Hematopoietic multipotent progenitor cell treated with erythropoietin and hydrocortisone succinate and interleukin-3 and kit ligand, for 15 days (in vitro differentiated cells): ENCODE results near the gene EPS8.

Experiments used
- DNase-seq: peaks from one replicate; pipeline ENCODE4 v3.0.0-alpha.2; 2015; ENCODE audit warnings: low spot score

Gene EPS8

DNA sequence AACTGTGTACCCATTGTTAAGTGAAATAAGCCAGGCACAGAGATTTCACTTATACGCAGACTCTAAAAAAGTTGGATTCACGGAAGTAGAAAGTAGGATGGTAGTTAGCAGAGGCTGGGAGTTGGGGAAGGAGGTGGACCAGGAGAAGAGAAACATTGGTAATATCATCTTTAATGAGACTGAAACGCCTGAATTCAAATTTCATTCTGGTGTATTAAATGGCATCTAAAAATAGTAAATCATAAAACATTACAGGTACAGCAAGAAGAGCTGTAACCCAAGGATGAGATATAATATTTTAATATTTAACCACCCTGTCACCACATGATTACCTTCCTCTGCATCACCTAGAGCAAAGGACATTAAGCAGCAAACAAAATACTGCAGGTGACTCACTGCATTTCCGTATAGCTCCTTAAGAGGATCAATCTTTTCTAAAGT, 99.4 kb downstream of the EPS8 start:
- DNase-seq: no peak

DNA sequence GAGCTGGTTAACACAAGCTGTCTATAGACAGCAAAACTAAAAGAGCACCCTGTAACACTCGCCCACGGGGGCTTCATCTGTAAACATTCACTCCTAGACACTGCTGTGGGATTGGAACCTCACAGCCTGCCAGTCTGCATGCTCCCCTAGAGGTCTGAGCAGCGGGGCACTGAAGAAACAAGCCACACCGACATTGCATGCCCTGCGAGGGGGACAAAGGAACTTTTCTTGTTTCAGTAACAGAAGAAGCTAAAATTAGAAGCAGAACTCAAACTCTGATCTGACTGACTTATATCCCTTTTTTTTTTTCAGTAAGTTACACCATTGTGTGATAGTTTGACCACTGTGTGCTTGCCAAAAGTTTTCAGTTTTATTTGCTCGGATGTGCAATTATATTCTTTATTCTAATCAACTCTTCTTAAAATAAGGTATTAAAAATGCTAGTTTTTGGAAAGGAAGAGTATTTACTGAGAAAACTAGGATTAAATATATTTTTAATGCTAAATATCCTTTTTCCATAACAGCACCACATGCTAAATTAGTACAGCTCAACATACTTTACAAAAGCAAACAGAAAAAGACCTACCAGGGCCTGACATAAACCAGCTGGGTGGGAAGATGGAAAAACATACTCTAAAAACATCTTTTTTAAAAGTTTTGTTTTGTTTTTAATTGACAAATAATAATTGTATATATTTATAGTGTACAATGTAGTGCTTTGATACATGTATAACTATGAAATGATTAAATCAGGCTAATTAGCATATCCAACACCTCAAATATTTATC, 100.2 kb downstream of the EPS8 start:
- no peak for DNase-seq

DNA sequence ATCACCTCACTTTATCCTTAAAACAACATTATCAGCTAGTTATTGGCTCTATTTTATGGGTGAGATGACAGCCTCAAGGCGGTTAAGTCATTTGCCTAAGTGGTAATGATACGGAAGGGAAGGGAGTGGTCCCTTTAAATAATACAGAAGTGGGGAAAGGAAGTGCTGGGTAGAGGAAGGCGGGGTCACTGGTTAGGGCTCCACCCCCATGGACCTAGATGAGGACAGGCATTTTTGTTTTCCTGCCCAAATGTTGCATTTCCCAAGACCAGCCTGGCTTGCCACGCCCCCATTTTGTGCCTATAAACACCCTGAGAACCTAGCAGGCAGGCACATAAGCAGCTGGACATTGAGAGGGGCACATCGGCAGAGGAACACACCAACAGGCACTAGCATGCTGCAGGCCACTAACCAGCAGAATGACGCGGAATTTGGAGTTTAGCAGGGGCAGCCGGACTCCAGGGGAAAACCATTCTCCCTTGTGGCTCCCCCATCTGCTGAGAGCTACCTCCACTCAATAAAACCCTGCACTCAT, 100.9 kb downstream of the EPS8 start:
- no peak for DNase-seq

DNA sequence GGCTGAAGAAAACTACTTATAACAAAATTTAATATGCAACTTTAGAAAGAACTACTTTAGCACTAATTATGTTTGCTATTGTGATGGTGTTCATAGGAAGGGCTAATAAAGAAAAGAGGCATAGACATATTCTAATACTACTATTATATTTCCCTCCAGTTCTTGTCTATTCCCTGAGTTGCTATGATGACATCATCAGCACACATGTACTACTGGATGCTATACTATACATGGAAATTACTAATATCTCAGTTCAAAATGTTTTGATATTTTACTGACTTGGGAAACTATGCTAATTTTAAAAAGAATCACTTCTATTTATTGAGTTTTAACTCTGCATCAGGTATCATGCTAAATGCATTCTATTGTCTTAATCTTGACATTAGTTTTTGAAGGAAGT, 101.6 kb downstream of the EPS8 start:
- no peak for DNase-seq

DNA sequence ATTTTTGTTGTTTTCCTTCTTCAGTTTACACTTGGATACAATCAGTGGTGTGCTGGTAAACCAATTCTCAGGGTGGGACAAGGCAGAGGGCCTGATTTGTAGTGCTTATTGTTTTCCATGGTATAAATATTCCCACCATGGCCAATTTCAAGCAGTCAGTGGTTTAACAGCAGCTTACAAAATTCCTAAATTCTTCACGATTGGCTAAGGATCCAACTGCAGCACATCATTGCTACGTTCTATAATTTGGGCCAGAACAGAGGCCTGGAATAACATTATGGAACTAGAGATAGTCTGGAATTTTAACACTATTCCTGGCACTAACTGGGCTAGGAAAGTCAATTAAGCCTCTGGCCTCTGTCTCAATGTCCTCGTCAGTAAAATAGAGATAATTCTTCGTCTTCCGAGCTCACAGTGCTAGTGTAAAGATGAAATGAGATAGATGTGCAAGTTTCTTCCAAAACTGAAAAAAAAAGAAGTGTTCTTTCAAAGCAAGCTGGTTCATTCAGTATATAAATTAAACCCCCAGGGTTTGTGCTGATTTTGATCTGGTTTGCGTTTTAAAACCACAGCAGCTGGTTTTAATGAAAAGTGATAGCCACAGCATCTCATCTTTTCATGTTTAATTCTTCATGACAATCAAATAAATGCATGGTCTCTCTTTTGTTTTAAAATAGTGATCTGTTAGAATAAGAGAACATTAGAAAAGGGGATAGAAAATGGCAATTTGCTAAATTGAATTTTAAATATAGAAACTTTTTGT, 104.1 kb downstream of the EPS8 start:
- DNase-seq: no peak

DNA sequence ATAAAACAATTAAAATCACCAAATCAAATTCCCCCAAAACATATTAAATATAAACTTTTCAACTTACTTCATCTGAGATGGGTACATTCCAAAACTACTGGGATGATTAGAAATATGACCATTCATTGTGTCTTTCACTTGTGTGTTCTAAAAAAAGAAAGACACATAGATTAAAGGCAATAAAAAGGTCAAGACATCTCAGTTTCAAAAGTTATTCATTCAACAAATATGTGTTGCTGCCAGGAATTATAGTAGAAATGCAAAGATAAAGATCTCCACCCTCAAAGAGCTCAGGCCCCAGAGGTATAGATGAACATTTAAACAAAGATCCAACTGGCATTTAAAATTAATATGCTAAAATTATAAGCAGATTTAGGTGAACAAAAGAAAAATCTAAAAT, 106.4 kb downstream of the EPS8 start:
- no peak for DNase-seq

DNA sequence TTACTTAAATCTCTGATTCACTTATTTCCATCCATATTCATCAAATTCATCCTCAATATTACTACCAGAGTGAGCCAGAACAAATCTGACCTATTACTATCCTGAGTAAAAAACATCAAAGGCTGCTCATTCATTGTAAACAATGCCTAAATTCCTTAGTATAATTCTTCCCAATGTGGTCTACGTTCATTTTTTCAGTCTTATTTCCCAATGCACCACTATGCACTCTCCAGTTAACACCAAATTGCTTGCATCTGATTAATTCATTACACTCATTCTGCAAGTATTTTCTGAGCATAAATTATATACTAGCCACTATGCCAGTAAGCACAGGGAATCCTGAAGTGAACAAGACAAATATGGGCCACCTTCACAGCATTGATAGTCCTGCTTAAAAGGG, 110.0 kb downstream of the EPS8 start:
- no peak for DNase-seq

DNA sequence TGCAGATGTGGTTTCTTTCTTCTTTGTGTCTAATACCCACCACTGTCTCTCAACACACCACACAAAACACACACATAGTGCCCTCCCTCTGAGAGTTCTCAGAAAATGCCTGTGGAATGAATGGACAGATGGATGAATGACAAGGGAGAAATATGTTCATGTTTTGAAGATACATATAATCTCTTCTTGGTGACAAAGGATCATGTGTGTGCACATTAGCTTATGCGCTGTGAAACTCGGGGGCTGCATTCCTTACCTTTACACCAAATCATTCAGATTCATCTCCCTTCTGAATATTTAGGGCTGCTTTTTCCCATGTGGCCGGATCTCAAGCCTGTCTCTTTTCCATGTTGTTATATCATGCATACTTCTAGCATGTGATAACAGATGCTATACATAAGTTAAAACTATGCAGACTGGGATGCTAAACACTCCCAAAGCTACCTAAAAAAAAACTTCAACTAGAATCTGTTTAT, 111.4 kb downstream of the EPS8 start:
- DNase-seq: no peak

DNA sequence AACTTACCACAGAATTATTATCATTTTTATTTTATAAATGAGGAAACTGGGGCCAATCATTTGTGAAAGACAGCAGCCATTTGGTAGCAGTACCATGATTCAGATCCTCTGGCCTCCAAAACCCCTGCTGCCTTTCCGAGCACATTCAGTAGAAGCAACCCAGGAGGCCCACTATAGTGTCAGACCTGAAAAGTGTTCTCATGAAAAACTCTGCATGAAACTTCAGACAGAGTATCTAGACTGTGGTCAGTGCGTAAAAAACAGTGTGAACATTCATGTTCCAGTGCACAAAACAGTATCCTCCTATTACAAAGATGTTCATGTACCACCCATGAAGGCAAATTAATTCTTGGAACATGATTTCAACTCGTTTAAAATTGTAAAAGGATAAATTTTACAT, 112.0 kb downstream of the EPS8 start:
- no peak for DNase-seq

DNA sequence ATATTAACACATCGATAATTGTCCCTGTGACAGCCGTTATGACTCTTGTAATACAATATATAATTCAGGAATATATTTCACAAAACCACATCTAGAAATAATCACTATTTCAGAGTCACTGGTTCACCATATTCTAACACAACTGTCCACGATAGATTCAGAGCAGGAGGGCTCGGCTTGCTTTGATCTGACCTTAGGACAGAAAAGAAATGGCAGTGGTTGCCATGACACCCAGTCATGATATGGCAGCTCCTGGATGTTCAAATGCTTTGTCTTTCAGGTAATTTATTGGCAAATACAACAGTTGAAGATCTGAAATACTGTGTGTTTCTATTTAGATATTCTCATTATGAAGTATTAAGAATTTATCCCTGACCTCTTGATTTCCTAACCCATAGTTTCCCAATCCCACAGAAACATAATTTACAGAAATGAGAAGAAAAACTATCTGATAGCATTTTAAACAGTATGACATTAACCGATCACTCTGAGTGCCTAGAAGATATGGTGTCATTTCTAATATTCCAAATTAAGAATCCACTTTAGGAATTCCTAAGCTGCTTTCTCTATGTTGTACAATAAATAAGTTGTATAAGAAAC, 116.4 kb downstream of the EPS8 start:
- no peak for DNase-seq

DNA sequence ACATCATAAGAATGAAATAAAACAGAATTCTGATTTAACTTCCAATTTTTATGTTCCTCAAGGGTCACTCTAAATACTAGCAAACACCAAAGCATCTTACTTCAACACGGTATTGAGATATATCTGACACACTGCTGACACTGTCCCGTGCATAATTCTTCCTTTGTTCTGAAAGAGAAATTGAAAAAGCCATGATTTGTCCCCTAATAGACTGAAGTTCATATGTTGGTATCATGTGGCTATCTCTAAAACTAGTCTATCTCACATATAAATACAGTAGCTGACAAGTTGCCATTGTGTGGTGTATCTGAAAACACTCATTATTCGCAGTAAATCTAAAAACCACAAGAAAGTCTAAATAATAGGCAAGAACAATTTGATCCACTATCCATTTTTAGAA, 118.4 kb downstream of the EPS8 start:
- DNase-seq: no peak

DNA sequence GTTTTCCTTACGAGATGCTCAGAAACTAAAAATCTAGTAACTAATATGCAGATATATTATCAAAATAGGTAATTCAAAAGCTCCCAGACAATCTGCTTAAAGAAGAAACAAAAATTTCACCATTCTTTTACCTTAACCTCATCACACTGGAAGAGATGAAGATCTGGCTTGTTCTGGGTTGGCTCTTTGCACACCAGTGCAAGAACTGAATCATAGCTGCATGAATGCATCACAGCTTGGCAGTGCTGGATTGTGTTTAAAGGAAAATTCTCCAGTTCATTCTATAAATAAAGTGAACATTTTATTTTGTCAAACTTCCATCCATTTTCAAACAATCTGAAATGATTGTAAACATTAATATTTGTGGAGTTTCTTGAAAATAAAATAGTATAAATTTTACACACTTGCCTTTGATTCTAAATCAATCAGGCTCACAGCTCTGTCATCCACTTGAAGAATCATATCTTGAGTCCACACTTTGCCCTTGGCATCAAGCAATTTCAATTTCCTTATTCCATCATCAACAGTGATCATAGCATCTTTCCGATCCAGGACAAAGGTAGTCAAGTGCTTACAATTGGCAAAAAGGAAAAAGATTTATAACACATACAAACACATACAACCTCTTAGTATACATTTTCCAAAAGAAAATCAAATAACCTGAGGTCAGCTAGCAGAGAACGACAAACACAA, 119.8 kb downstream of the EPS8 start:
- no peak for DNase-seq

DNA sequence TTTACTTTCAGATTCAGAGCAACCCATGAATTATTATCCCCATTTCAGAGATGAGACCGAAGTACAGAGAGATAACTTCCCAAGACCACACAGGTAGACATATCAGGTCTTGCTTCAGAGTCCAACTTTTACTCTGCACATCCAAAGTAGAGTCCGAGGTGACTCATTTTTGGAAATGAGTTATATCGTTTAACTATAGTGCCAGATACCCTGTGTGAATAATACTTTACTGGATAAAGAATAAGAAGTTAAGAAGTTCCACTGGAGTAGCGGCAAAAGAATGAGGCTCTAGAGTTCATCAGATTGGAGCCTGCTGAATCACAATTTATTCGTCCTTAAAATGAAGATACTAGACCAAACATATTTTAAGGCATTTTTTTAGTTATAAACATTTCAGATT, 124.7 kb downstream of the EPS8 start:
- no peak for DNase-seq

DNA sequence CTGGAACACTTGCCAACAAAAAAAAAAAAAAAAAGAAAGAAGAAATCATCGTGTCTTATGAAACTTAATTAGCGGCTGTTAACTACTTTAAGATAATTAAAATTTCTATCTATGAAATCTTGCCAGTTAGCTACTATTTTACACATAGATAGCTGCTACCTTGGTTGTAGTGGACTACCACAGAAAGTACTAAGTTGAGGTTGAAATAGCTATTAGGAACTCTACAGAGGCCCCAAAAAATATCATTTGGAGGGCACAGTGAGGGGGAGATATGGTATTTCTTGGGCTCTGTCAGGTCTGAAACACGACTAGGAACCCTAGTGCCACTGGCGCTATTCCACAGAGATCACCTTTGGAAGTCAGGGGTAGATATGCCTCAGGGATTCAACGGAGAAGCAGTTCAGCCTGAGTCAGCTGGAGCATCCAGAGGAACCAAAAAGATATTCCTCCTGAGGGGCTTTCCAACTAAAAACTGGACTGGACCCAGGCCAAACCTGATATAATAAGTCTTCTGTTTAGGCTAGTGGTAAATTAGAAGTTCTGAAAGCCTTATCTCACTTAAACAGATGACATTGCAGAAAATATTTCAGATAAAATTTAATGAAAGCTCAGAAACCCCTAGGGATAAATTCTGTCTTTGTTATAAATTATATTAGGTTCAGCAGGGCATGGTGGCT, 126.1 kb downstream of the EPS8 start:
- DNase-seq: no peak

DNA sequence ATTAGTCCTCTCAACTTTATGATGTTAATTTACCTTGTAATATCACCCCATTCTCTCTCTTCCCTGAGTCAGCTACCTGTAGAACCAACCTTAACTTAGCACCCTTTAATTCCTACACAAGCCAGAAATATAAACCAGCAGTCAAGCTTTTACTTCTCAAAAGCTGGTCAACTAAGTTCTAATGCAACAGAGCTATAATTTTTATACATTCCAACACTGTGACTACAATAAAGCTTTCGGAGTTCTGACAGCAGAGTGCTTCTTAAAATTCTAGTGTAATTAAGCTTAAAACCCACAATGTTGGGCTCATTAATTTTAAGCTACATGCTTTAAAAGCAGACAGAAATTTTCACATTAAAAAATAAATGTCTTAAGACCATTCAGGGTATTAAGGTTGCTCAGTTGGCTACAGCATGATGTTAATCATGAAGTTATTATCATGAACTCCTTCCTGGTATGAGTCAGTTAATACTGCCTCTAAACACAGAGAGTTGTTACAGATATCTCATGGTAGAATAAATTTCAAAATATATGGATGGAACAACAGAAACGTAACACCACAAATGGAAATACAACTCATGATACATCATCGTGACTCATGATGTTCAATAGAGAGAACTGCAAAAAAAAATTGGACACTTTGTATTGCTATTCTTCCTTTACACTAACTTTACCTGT, 126.7 kb downstream of the EPS8 start:
- no peak for DNase-seq

DNA sequence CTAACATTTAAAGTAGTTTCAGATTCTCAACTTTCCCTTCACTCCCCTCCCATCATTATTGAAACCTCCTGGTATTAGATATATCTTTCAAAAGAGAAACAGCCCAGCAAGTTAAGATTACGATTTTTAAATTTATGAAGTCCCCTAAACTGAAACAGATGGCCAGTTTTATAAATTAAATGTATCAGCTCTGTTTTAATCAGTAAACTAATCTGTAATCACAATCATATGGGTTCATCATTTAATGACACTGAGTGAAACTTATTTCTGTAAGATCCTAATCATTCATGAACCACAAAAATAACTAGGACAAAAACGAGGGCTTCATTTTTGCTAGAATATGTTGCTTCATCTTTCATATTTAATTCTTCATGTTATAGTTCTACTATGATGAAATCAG, 137.8 kb downstream of the EPS8 start:
- DNase-seq: no peak

DNA sequence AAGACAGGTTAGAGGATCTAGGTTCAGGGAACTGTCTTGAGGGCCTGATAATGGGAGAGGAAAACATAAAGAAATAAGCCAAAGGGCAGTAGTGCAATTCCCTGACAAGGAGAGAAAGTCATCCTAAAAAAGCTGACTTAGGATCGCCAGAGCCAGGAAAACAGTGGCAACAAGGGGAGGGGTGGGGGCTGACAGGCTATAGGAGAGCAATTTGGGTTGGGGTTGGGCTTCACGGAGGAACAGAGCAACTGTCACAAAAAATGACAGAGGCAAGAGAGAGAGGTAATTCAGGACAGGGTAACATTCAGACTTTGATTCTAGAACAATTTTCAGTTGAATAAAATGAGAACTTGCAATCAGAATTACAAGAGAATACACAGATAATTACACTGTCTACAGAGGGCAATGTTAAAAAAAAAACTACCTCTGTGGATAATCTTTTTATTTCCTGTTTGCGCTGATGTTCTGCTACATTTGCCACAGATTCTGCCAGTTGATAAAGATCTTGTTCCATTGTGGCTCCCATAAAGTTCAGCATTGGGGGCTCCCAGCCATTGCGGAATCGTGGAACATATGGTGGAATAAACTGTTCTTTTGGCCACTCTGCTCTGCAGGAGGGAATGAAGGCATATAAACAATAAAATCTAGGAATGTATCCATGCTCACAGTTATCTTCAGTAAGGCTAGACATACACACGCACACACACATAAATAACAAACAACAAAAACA, 138.6 kb downstream of the EPS8 start:
- no peak for DNase-seq

DNA sequence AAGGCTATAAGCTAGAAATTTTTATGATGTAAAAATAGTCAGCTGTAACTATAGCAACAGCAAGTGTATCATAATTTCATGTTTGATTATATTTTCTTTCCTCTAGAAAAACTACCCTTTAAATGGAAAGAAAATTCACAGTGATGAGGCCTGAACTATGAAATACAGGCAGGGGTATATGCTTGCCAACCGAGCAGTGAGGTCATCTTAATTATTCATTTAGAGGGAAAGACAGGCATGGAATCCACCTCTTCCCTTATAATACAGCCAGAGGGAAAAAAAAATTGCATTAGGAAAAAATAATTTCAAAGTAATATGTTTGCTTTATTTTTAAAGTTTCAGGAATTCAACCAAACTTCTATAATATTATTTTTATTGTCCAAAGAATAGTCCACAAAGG, 139.8 kb downstream of the EPS8 start:
- no peak for DNase-seq

DNA sequence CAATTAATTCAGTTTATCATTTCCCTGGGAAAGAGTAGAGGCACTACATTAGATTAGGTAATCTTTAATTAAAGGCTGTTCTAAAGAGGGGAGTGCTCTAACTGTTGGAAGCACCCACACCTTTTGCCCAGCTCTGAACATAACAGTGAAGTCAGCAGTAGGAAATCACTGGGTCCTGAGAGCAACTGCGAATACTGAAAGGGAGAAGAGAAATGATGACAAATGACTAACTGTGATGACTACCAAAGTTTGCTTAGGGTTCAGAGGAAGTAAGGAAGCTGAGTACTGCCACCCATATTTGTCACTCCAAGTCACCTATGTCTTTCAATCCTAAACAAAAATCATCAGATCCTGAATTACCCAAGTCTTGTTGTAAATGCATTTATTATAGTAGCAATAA, 140.6 kb downstream of the EPS8 start:
- DNase-seq: no peak

DNA sequence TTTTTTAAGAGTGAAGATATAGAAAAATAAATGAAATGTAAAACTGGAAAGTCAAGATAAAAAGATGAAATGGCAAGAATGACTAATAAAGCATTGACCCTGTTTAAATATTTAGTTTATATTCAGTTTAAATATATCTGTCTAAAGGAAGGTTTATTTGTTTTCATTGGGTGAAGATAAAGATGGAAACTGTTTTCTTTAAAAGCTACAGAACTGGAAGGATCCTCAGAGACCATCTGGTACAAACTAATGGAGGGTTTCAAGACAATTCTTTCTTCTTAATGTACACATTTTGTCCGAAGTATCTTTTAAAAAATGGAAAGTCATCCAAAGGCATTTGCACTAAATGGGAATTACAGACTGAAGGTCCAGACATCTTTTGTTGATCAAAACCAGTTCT, 142.6 kb downstream of the EPS8 start:
- no peak for DNase-seq
